Measurements from ENCODE around the gene SCN7A.

- TF ChIP-seq, protein P1, sequence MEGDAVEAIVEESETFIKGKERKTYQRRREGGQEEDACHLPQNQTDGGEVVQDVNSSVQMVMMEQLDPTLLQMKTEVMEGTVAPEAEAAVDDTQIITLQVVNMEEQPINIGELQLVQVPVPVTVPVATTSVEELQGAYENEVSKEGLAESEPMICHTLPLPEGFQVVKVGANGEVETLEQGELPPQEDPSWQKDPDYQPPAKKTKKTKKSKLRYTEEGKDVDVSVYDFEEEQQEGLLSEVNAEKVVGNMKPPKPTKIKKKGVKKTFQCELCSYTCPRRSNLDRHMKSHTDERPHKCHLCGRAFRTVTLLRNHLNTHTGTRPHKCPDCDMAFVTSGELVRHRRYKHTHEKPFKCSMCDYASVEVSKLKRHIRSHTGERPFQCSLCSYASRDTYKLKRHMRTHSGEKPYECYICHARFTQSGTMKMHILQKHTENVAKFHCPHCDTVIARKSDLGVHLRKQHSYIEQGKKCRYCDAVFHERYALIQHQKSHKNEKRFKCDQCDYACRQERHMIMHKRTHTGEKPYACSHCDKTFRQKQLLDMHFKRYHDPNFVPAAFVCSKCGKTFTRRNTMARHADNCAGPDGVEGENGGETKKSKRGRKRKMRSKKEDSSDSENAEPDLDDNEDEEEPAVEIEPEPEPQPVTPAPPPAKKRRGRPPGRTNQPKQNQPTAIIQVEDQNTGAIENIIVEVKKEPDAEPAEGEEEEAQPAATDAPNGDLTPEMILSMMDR (IDR thresholded peaks at IDR 0.05) = no peak
- TF ChIP-seq POLR2A (IDR thresholded peaks at IDR 0.05) = no peak
These were observed 88.5 kb downstream of the SCN7A start for GRCh38 chr2:166405569-166405926.
